Stomach (tissue), 4 donors: Measurements from ENCODE around the gene AK1.

Experiments used
- EP300 ChIP-seq: sonication (generic); formaldehyde crosslinking; IDR thresholded peaks from one replicate; pipeline ENCODE4 v1.6.1; 2017; ENCODE audit warnings: antibody characterized with exemption
- POLR2A ChIP-seq, 4 donors: fragments of 450-650 bp; IDR thresholded peaks; one replicate each; pipeline ENCODE4 v1.6.1; 2016; ENCODE audit warnings: antibody characterized with exemption in 4 of 4, control low read depth in 2 of 4, mild to moderate bottlenecking in 1 of 4, moderate library complexity in 1 of 4
- POLR2AphosphoS5 ChIP-seq, 3 donors: sonication (generic); formaldehyde crosslinking; IDR thresholded peaks; one replicate each; pipeline ENCODE4 v1.6.1; 2016; ENCODE audit warnings: antibody characterized with exemption in 3 of 3
- TF ChIP-seq, protein P1 (sequence below), 7 experiments: fragments of 450-650 bp in 4 of 7; fragments of 200-600 bp in 3 of 7; sonication (generic) in 3 of 7; IDR thresholded peaks; one replicate each; pipeline ENCODE4 v1.5.1; 2016 to 2019; ENCODE audit warnings: antibody characterized with exemption in 7 of 7, control low read depth in 2 of 7, mild to moderate bottlenecking in 1 of 7

DNA sequence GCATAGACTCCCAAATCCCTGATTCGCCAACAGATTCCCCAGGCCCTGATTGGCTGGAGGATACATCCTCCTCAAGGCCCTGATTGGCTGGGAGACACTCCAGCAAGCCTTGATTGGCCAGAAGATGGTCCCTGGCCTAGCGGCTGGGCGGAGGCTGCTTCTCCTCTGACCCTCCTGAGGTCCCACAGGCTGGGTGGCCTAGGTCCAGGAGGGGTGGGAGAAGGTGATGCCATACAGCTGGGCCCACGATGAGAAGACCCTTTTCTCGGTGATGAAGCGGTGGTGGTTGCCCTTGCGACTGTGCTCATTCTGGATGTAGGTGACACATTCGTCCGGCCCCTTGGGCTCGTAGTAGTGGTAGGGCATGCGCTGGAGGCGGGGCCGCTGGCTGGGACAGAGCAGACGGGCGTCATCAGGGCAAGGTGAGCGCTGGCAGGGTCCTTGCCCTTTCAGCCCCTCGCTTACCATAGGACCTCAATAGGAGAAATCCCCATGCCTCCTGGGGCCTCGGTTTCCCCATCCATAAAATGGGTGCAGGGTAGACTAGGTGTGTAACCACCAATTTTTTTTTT is 9.0 kb upstream of the AK1 start:
- TF ChIP-seq, protein P1, sequence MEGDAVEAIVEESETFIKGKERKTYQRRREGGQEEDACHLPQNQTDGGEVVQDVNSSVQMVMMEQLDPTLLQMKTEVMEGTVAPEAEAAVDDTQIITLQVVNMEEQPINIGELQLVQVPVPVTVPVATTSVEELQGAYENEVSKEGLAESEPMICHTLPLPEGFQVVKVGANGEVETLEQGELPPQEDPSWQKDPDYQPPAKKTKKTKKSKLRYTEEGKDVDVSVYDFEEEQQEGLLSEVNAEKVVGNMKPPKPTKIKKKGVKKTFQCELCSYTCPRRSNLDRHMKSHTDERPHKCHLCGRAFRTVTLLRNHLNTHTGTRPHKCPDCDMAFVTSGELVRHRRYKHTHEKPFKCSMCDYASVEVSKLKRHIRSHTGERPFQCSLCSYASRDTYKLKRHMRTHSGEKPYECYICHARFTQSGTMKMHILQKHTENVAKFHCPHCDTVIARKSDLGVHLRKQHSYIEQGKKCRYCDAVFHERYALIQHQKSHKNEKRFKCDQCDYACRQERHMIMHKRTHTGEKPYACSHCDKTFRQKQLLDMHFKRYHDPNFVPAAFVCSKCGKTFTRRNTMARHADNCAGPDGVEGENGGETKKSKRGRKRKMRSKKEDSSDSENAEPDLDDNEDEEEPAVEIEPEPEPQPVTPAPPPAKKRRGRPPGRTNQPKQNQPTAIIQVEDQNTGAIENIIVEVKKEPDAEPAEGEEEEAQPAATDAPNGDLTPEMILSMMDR (IDR thresholded peaks at IDR 0.05), result no peak
- TF ChIP-seq POLR2A (IDR thresholded peaks at IDR 0.05) (no peak), EP300 (no peak), POLR2AphosphoS5 (IDR thresholded peaks at IDR 0.05) (no peak)
